Midbrain (tissue), 1 donor: Measurements from ENCODE around the gene TJP3.
"Not testable (repeated sequence)": the region's sequence is repeated elsewhere in the genome, so short reads cannot be mapped to it uniquely, and the experiment has no call there.

Experiments used
- DNase-seq: peaks from one replicate; lab custom pipeline; 2025; lab: John Stamatoyannopoulos, UW

The TJP3 gene

GRCh38 chr19:3708207-3708931, at the start of gene TJP3:
TSS of gene TJP3 (plus strand) at chr19:3708384. CDS start at chr19:3728433, 20,049 bp downstream.
- no peak for DNase-seq

GRCh38 chr19:3658870-3659745, 49.1 kb upstream of the TJP3 start:
- no peak for DNase-seq

GRCh38 chr19:3659746-3660112, 48.5 kb upstream of the TJP3 start:
- no peak for DNase-seq

GRCh38 chr19:3660493-3661219, 47.5 kb upstream of the TJP3 start:
- DNase-seq = no peak

GRCh38 chr19:3661284-3662238, 46.6 kb upstream of the TJP3 start:
- no peak for DNase-seq

GRCh38 chr19:3663838-3664237, 44.3 kb upstream of the TJP3 start:
- DNase-seq = no peak

- DNase-seq = no peak
Measured at GRCh38 chr19:3664879-3665642, 43.1 kb upstream of the TJP3 start.

- DNase-seq = peak; percentile 30
Measured at GRCh38 chr19:3665681-3666544, 42.3 kb upstream of the TJP3 start.

- not testable (repeated sequence) for DNase-seq
Measured at GRCh38 chr19:3666545-3666856, 41.7 kb upstream of the TJP3 start.

GRCh38 chr19:3667037-3667638, 41.0 kb upstream of the TJP3 start:
- no peak for DNase-seq

GRCh38 chr19:3667766-3668165, 40.4 kb upstream of the TJP3 start:
- DNase-seq = no peak

GRCh38 chr19:3668331-3669081, 39.7 kb upstream of the TJP3 start:
- no peak for DNase-seq

GRCh38 chr19:3669082-3669946, 38.9 kb upstream of the TJP3 start:
- DNase-seq = no peak

GRCh38 chr19:3669947-3670795, 38.0 kb upstream of the TJP3 start:
- DNase-seq = no peak

- DNase-seq = no peak
Measured at GRCh38 chr19:3670796-3671679, 37.1 kb upstream of the TJP3 start.
